ENCODE data around the gene SORL1-AS1.

- TF ChIP-seq CTCF (conservative IDR thresholded peaks at IDR 0.05; ENCODE audit: low read depth, low read length) (no peak), POLR2A (IDR thresholded peaks at IDR 0.05; ENCODE audit: low read depth, low read length) (no peak)
Measured at GRCh38 chr11:121406291-121406690, 46.5 kb downstream of the SORL1-AS1 start.

Measured in IMR-90 (cell line).